ENCODE results near the gene FRMPD2.

GRCh38 chr10:48251152-48251524, 23.4 kb downstream of the FRMPD2 start:
- TF ChIP-seq CTCF (IDR thresholded peaks at IDR 0.05; ENCODE audit: borderline replicate concordance, extremely low read depth, low read length, poor library complexity, severe bottlenecking), result no peak
- no peak for TF ChIP-seq EZH2 (IDR thresholded peaks at IDR 0.05; ENCODE audit: borderline replicate concordance, low read depth, low read length, severe bottlenecking)

Measured in DND-41 (cell line).